Stimulated activated CD8-positive, alpha-beta memory T cell treated with anti-CD3 and anti-CD28 coated beads, Interleukin-15, amount 100 ng/mL, for 48 hours (primary cell): ENCODE measurements around the gene SCAMP4.

Source experiments
- DNase-seq, 2 donors: peaks; one replicate each; pipeline ENCODE4 v3.0.0-alpha.2; 2020; ENCODE audit warnings: low read depth in 2 of 2

SCAMP4 gene

GRCh38 chr19:1936916-1937610 is 31.9 kb downstream of the SCAMP4 start:
- no peak for DNase-seq

DNA sequence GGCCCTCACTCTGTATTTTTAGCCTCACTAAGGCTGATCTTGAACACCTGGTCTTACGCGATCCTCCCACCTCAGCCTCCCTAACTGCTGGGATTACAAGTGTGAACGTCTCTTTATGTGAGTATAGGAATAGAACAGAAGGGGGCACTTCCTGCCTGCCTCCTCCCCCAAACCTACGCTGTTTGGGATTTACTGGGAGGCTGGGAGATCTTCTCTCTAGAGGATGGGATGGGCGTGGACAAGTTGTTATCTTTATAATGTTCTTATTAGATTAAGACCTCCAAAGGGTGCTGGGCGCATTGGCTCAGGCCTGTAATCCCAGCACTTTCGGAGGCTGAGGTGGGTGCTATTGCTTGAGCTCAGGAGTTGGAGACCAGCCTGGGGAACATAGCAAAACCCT is 32.9 kb downstream of the SCAMP4 start:
- no peak for DNase-seq

GRCh38 chr19:1941146-1942077 is 36.2 kb downstream of the SCAMP4 start, which contains the start of gene CSNK1G2:
Gene CSNK1G2 (plus strand): TSS chr19:1941172. CDS start chr19:1969773, 28,601 bp downstream.
- peak in 1 of 2 donors; percentile 27 for DNase-seq

GRCh38 chr19:1942078-1942933 is 37.1 kb downstream of the SCAMP4 start:
- peak; percentile 67 to 69 for DNase-seq

DNA sequence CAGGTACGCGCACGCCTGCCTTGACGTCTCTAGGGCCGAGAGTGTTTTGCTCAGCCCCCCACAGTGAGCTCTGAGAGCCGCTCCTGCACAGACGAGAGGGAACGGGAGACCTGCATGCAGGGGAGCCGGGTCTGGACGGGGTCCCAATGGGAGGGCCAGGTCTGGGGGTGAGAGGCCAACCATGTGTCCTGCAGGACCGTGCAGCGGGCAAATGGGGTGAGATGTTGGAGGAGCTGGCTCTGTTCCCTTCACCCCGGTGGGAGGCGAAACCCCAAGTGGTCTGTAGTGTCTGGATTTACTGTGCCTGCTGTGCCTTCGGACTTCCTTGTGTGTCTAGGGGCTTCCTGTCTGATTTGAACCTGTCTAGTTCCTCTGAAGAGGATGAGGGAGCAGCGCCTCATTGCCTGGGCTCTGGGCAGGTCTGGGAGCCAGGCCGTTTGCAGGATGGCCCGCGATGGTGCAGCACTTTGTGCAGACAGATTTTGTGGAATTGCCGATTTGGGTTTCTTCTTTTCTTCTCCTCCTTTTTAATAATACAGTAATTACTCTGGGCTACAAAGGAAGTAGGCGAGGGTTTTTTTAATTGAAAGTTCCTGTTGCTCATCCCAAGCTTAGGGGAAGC is 37.8 kb downstream of the SCAMP4 start:
- no peak for DNase-seq

GRCh38 chr19:1943661-1944087 is 38.5 kb downstream of the SCAMP4 start:
- no peak for DNase-seq

DNA sequence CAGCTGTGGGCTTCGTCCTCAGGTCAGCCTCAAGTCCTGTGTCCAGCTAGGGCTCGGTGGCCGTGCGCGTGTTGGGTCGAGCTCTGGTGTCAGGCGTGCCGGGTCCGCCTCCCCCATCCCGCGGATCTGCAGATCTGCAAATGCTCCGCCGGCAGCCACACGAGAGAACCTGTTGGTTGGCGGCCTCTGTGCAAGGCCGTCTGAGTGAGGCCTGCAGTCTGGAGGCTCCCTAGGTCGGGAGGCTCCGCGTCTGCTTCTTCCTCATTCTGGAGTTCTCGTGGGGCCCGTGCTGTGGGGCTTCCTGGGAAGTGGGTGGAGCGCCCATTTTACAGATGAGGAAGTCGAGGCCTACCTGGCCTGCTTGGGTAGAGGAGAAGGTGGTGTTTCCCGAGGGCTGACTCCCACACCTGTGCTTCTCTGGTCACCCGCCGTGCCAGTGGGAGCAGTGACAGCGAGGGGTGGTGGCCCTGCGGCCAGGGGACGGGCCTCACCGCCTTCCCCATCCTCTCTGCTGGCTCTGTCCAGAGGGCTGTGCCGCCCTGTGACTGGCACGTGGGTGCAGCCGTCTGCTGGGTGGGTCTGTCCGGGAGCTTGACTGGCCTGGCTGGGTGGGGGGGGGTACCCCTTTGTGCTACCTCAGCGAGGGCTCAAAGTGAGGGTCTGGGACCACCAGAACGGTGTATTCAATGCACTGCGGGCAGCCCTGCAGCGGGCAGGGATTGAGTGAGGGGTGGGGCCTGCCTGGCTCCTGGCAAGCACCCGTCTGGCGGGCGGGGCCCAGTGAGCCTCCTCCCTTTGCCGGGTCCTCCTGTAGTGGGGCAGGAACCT is 39.1 kb downstream of the SCAMP4 start:
- no peak for DNase-seq

- DNase-seq = no peak
Observed at GRCh38 chr19:1944916-1945561, 39.8 kb downstream of the SCAMP4 start.

DNA sequence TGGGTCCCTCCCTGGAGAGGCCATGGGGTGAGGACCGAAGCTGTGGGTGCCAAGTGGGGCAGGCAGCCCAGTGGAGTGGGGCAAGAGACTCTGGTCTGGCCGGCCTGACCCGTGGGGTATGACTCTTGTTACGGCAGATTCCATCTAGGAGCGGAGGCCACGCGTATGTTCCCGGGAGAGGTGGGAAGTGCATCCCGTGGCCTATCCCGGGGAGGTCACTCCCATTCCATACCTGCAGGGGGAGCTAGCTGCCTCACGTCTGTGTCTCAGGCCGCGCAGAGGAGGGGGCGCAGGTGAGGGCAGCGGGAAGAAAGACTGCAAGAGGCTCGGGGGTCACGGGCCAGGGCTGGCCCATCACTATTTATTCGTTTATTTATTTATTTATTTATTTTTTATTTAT is 40.7 kb downstream of the SCAMP4 start:
- DNase-seq = no peak

- DNase-seq = no peak
Observed at GRCh38 chr19:1947651-1948209, 42.5 kb downstream of the SCAMP4 start.

DNA sequence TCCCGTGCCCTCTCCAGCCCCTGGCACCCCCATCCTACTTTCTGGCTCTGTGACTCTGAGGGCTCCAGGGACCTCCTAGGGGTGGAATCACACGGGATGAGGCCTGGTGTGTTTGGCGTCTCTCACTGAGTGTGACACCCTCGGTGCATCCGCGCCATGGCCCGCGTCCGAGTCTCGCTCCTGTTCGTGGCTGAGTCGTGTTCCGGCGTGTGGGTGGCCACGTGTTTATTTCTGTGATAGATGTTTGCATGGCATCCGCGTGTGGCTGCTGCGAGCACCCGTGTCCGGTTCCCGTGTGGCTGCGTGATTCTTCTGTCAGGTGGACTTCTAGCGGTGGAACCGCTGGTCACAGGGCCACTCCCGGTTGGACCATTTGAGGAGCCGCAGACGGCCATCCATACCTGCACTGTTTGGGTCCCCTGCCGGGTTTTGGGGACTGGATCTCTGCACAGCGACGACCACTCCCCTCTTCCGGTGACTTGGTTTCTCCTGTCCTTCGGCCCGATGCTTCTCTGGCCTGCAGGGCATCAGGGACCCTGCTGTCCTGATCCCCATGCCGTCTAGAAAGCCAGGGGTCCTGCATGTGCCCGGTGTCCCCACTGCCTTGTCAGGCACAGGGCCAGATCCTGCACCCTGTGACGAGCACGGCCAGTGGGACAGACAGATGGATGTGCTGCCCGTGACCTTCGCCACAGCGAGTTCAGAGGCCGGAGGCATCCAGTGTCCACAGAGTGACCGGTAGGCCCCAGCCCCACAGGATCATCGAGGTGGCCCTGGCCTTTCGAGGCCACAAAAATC is 44.3 kb downstream of the SCAMP4 start:
- no peak for DNase-seq

DNA sequence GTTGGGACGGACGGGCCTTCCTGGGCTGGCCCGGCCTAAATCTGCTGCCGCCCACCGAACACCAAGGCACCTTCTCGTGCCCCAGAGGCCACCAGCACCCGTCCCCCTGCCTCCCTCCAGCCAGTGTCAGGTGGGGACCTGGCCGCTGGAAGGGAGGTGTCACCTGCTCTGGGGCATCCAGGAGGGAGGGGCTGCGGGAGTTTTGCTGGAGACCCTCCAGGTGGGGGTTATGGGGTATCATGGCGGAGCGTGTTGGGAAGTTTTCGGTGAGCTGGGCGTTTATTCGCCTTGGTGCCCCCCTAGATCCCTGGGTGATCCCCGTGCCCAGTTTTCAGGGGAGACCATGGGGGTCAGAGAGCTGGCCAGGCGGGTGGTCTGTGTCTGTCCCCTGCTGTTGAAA is 45.4 kb downstream of the SCAMP4 start:
- DNase-seq = no peak

DNA sequence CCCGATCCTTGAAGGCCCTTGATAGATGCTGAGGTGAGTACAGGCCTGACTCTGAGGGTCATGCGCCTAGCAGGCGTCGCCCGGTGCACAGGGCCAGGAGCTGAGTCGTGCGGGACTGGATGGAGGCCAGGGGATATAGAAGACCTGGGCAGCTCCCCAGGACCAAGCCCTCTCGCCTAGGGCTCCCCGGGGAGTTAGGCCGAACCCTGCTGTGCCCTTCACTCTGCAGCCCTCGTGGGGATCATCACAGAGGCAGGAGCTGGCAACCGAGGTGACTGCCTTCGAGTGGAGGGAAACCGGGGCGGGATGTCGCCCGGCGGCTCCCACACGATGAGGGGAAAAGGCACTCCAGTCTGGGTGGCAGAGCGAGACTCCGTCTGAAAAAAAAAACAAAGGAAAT is 47.4 kb downstream of the SCAMP4 start:
- no peak for DNase-seq

DNA sequence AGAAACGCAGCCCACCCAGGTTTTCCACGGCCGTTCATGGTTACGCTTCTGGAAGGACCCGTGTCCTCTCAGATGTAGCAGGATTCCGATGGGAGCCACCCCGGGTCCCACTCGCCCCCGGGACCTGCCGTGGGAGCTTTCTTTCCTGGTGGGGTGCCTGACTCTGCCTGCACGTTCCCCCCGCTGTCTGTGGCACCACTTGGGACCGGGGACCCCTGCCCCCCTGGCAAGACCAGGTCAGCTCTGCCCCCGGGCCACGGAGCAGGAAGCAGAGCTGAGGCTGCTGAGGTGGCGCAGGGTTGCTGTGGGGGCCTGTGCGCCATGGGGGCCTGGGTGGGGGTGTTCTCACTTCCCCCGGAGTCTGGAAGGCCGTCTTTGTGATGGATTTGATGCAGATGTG is 47.8 kb downstream of the SCAMP4 start:
- no peak for DNase-seq

DNA sequence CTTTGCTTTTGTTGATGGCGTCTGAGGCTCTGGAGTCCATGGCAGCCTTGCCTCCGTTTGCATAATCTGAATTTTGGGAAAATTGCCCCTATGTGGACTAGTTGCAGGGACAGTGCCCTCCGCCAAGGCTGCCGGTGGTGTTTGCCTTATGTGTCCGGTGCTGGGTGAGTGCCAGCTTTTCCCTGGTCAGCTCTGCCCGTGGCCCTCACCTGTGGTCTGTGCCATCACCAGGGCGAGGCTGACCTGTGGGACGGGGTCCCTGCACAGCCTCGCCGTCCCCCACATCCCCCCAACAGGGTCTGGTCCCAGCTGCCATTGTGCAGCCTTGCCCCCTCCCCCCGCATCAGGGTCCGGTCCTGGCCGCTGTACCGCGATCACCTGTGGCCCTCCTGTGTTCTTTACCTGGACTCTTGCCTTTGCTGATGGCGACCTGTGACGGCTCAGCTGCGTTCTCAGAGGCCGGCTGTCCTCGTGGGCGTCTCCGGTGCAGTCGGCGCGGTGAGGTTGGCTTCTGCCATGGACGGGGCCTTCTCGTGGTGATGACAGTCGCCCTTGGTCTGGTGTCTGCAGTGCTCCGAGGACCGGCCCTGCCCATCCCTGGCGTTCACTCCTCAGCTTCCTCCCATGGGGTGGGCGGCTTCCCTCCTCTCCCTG is 48.4 kb downstream of the SCAMP4 start:
- DNase-seq = no peak

DNA sequence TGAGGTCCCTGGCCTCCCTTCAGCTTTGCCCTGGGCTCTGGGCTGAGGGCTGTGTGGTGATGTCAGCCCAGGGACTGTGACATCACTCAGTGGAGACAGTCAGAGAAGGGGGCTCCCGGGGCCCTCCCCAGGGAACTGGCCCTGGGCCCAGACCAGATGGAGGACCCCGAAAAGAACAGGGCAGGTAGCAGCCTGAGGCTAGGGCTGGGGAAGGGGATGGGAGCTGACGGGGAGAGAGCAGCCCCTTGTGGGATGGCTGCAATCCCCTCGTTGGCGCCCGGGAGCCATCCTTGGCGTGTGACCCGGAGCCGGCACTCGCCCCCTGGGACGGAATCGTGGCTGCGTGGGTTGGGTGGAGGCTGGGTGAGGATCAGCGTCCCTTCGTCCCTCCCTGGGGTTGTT is 49.3 kb downstream of the SCAMP4 start:
- no peak for DNase-seq

GRCh38 chr19:1955171-1956121 is 50.2 kb downstream of the SCAMP4 start:
- no peak for DNase-seq
